Central memory CD8-positive, alpha-beta T cell (primary cell): ENCODE data around the gene C17orf50.

ENCODE experiments used
- ATAC-seq: fragments of 150-1000 bp; cut with Tn5 transposase; replicated peaks from 2 replicates; pipeline ENCODE4 v1.10.0; 2022; ENCODE audit warnings: mild to moderate bottlenecking, moderate FRiP score, moderate number of reproducible peaks; ENCODE audit not compliant: poor library complexity, severe bottlenecking; ENCODE audit errors: extremely low read depth
- DNase-seq, 2 donors: peaks; one replicate each; pipeline ENCODE4 v3.0.0; 2021; ENCODE audit warnings: low spot score in 2 of 2
- H3K27ac Mint-ChIP-seq: one replicate; pipeline ENCODE4 v1.8.0; 2022; ENCODE audit warnings: low read depth, mild to moderate bottlenecking, moderate library complexity, mixed read lengths
- H3K27me3 Mint-ChIP-seq: one replicate; pipeline ENCODE4 v1.8.0; 2022; ENCODE audit warnings: mixed read lengths
- H3K36me3 Mint-ChIP-seq: one replicate; pipeline ENCODE4 v1.8.0; 2022; ENCODE audit warnings: mild to moderate bottlenecking, moderate library complexity, mixed read lengths; ENCODE audit not compliant: insufficient read depth
- H3K4me1 Mint-ChIP-seq: one replicate; pipeline ENCODE4 v1.8.0; 2022; ENCODE audit warnings: mixed read lengths
- H3K4me3 Mint-ChIP-seq: one replicate; pipeline ENCODE4 v1.8.0; 2022; ENCODE audit warnings: mild to moderate bottlenecking, moderate library complexity, mixed read lengths
- H3K9me3 Mint-ChIP-seq: one replicate; pipeline ENCODE4 v1.8.0; 2022; ENCODE audit warnings: mixed read lengths

Gene C17orf50

DNA sequence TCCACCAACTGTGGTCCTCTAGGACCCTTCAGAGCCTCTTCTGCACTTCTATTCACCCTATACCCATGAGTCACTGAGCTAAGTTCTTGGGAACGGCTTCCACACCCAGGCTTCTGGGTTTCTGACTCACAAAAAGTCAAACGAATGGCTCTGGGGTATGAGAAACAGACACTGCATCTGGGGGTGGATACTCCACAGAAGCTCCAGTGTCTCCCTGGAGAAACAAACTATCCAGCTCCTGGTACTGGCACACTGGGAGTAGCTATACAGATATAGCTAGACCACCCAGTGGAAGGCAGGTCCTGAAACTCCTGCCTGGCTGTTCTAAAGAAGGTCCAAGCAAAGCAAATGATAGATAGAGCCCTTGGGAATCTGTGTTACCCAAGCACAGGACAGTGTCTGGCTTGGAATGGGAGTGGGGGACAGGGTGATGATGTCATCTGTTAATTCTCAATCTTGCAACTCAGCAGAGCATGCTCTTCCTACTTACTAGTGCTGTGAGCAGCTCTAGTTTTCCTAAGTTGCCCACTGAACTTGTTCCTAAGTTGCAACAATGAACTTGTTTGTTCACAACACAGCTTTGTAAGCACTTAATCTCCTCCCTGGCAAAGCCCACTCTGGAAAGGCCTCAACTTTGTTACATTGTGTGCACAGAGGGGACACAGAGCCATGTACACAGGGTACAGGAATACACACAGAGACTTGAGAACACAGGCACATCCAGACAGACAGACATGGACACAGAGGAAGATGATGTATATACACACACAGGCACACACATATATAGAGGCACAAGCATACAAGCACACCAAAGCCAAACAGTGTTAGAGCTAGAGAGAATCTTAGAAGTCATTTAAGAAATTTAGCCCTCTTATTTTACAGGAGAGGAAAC is 28.0 kb downstream of the C17orf50 start:
- H3K9me3 Mint-ChIP-seq = no peaks in the 10 kb centered on the region
- ATAC-seq (no peak), DNase-seq (no peak)
- peaks cover 27% of the 10 kb centered on the region for H3K27me3 Mint-ChIP-seq
- no peak overlapping the region for H3K27ac Mint-ChIP-seq
- H3K36me3 Mint-ChIP-seq = peaks cover 2% of the 10 kb centered on the region
- no peaks in the 10 kb centered on the region for H3K4me1 Mint-ChIP-seq
- no peak overlapping the region for H3K4me3 Mint-ChIP-seq

DNA sequence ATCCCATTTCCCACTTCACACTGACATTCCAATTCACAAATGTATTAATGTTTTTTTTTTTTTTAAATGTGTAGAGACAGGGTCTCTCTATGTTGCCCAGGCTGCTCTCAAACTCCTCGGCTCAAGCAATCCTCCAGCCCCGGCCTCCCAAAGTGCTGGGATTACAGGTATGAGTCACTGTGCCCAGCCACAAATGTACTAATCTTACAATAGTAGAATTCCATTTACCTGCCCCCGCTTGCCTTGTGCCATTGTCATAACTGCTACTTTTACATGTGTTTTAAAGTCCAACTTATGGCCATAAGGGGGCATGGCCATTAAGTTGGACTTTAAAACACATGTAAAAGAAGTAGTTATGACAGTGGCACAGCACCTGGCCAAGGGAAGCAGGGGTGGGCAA is 30.2 kb downstream of the C17orf50 start:
- H3K9me3 Mint-ChIP-seq = no peaks in the 10 kb centered on the region

DNA sequence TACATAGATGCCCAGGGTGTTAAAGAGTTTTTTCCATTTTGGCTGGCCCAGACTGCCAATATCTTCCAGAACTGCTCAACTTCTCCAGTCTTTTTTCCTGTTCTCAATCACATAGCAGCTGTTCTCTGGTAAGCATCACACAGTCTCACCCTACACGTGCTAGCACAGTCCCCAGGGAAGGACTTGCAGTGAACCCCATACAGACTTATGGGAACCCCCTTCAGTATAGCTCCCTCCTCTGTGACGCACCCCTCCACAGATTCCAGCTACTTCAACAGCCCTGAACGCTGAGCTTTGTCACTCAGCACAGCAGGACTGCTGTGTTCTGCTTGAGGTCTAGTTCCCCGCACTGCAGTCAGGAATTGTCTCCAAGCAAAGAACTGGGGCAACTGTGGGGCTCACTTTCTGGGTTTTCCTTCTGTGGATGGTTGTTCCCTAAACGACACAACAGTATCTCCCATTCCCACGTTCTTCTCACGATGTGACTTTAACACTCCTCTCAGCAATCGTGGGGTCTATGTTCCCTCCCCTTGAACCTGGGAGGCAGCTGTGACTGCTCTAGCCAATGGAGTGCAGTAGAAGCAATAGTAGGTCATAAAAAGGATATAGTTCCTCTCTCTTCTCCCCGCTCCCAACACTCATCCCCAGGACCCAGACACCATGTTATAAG is 31.1 kb downstream of the C17orf50 start:
- no peak overlapping the region for H3K4me3 Mint-ChIP-seq
- no peaks in the 10 kb centered on the region for H3K36me3 Mint-ChIP-seq
- peaks cover 7% of the 10 kb centered on the region for H3K4me1 Mint-ChIP-seq
- ATAC-seq (no peak), DNase-seq (no peak)
- no peaks in the 10 kb centered on the region for H3K9me3 Mint-ChIP-seq
- peaks cover 47% of the 10 kb centered on the region for H3K27me3 Mint-ChIP-seq
- H3K27ac Mint-ChIP-seq = no peak overlapping the region

More for the DNA sequence above, 30.2 kb downstream of the C17orf50 start:
- Mint-ChIP-seq H3K27ac (no peak overlapping the region), H3K4me3 (no peak overlapping the region), H3K27me3 (peaks cover 42% of the 10 kb centered on the region), H3K4me1 (peaks cover 4% of the 10 kb centered on the region), H3K36me3 (no peaks in the 10 kb centered on the region)
- DNase-seq = no peak
- ATAC-seq = no peak

DNA sequence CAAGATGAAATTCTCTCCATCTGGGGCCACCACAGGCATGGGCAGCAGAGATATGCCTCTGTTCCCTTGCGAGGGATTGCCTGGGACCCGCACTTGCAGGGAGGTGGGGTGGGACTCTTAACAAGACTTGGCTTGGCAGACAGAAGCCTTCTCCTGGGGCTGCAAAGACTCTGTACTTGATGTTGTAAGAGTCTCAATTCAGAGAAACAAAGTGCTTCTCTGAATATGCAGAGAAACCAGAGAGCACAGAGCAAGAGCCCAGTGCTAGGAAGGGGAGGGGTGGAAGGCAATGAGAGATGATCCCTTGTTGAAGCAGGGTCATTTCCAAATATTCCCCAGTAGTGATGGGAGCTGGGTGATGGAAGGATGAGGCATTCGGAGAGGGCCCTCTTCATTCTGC is 32.6 kb downstream of the C17orf50 start:
- H3K4me1 Mint-ChIP-seq = peaks cover 7% of the 10 kb centered on the region
- H3K27me3 Mint-ChIP-seq = peaks cover 61% of the 10 kb centered on the region
- no peaks in the 10 kb centered on the region for H3K9me3 Mint-ChIP-seq
- no peaks in the 10 kb centered on the region for H3K36me3 Mint-ChIP-seq
- DNase-seq (no peak), ATAC-seq (no peak)
- no peak overlapping the region for H3K4me3 Mint-ChIP-seq
- H3K27ac Mint-ChIP-seq = no peak overlapping the region

DNA sequence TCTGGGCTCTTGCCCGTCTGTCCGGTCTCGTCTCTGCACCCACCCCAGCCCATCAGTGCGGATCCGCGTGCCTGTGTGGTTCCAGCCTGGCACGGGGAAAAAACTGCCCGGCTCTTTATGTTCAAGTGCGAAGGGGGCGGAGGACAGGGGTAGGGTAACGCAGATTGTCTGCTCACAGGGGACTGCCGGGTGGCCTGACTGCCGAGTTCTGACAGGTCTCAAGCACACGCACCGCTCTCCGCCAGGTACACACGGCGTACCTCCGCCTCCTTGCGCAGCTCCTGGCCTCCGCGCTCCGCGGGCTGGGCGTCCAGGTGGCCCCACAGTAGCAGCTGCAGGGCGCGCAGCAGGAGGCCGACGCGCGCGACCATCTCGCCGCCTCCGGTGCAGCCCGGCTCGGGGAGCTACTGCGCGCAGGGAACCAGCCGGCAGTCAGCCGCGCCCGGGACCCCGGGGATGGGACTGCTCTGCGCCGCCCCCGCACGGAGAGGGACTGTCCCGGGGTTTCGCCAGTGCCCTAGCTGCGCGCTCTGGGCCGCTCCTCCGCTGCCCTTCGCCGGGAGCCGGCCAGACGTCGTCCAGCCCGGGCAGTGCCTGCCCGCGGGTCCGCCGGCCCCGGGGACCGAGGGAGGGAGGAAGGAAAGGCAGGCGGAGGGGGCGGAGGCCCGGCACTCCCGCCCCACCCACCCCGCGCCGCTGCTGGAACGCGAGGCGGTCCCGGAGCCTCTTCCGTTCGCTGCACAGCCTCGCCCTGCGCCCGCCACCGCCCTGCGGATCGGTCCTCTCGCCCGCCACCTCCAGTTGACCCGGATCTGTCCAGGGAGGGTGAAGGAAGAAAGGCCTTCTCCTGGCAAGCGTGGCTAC is 34.6 kb downstream of the C17orf50 start, which contains the start of gene MMP28:
Gene MMP28, minus strand, starts transcription at position 635 of the 864 bp plus-strand sequence. Its CDS starts 264 bp downstream, at position 371.
- Mint-ChIP-seq H3K4me3 (peak within 1 kb of the TSS; percentile 75), H3K27me3 (peaks cover 68% of the 10 kb centered on the region), H3K4me1 (peaks cover 7% of the 10 kb centered on the region), H3K9me3 (no peaks in the 10 kb centered on the region), H3K36me3 (no peaks in the 10 kb centered on the region), H3K27ac (no peak within 1 kb of the TSS)
- ATAC-seq = peak; percentile 73
- no peak for DNase-seq

DNA sequence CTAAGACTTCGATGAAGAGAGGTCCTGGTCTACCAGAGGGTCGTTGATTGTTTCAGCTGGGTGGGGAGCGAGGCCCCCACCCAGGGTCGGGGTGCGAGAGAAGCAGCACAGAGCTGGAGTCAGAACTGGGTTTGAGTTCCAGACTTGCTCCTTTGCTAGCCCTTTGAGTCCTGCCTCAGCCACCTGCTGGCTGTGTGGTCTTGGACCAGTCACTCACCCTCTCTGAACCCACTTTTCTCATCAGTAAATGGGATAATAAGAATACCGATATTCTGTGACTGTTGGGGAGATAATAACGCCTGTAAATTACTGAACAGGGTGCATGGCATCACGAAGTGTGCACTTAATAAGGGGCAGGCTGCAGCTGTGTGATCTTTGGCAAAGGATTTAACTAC is 35.2 kb downstream of the C17orf50 start:
- ATAC-seq (no peak), DNase-seq (no peak)
- Mint-ChIP-seq H3K9me3 (no peaks in the 10 kb centered on the region), H3K27ac (no peak overlapping the region), H3K27me3 (peaks cover 68% of the 10 kb centered on the region), H3K36me3 (no peaks in the 10 kb centered on the region), H3K4me1 (peaks cover 7% of the 10 kb centered on the region), H3K4me3 (peak overlapping the region; percentile 75)

DNA sequence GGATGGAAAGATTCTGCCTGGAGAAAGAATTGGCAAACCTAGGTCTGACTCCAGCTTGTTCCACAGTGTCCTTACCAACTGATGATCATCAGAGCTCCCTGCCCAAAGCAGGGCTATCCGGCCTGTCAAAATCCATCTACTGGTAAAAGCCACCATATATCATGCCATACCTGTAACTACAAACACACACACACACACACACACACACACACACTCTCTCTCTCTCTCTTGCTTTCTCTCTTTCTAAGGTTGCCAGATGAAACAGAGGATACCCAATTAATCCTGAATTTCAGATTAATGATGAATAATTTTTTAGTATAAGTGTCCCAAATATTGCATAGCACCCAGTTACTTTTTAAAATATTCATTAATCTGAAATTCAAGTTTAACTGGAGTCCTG is 36.3 kb downstream of the C17orf50 start:
- no peaks in the 10 kb centered on the region for H3K9me3 Mint-ChIP-seq
- no peak overlapping the region for H3K4me3 Mint-ChIP-seq
- DNase-seq = no peak
- H3K27me3 Mint-ChIP-seq = peaks cover 59% of the 10 kb centered on the region
- peaks cover 7% of the 10 kb centered on the region for H3K4me1 Mint-ChIP-seq
- H3K36me3 Mint-ChIP-seq = no peaks in the 10 kb centered on the region
- no peak overlapping the region for H3K27ac Mint-ChIP-seq
- ATAC-seq = no peak

DNA sequence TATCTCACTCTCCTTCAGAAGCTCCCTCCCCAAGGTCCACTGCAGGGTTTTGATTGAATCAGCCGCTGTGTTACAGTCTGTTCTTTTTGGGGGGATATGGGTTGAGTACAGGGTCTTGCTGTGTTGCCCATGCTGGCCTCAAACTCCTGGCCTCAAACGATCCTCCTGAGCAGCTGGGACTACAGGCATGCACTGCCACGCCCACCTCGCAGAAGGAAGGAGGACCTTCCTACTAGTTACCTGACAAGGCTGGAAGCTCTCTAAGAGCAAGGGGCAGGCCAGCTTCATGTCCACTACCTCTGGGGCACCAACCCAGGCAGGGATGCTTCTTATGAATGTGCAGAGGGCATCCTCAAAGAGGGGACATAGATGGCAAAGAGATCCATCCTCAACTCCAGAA is 36.7 kb downstream of the C17orf50 start:
- peaks cover 54% of the 10 kb centered on the region for H3K27me3 Mint-ChIP-seq
- ATAC-seq (no peak), DNase-seq (no peak)
- H3K4me1 Mint-ChIP-seq = peaks cover 7% of the 10 kb centered on the region
- H3K9me3 Mint-ChIP-seq = no peaks in the 10 kb centered on the region
- no peak overlapping the region for H3K27ac Mint-ChIP-seq
- H3K4me3 Mint-ChIP-seq = no peak overlapping the region
- no peaks in the 10 kb centered on the region for H3K36me3 Mint-ChIP-seq

DNA sequence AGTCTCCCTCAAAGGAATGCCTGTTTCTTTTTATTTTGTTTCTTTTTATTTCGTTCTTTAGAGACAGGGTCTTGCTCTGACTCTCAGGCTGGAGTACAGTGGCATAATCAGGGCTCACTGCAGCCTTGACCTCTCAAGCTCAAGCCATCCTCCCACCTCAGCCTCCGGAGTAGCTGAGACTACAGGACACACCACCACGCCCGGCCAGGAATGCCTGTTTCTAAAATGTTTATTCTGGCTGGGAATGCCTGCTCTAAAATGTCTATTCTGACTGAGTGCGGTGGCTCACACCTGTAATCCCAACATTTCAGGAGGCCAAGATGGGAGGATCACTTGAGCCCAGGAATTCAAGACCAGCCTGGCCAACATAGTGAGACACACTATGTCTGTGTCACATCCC is 37.2 kb downstream of the C17orf50 start:
- no peak overlapping the region for H3K4me3 Mint-ChIP-seq
- H3K27ac Mint-ChIP-seq = no peak overlapping the region
- peaks cover 49% of the 10 kb centered on the region for H3K27me3 Mint-ChIP-seq
- no peaks in the 10 kb centered on the region for H3K36me3 Mint-ChIP-seq
- DNase-seq (no peak), ATAC-seq (no peak)
- H3K9me3 Mint-ChIP-seq = no peaks in the 10 kb centered on the region
- H3K4me1 Mint-ChIP-seq = peaks cover 7% of the 10 kb centered on the region

DNA sequence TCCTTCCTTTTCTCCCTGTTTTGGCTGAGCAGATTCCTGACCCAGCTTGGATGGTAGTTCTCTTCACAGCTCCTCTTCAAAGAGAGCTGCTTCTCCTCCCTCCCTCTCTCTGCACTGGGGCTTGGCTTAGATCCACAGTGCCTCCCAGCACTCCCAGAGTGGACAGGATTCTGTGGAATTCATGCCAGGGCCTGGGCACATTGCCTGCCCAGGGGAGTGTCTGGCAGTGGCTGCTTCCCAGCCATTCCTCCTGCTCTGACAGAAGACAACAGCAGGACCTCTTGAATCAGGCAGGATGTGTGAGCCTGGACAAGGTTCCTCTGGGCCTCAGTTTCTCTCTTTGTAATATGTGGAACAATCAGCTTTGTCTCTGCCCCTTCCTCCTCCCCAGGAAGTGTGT is 39.3 kb downstream of the C17orf50 start:
- H3K27ac Mint-ChIP-seq = no peak overlapping the region

DNA sequence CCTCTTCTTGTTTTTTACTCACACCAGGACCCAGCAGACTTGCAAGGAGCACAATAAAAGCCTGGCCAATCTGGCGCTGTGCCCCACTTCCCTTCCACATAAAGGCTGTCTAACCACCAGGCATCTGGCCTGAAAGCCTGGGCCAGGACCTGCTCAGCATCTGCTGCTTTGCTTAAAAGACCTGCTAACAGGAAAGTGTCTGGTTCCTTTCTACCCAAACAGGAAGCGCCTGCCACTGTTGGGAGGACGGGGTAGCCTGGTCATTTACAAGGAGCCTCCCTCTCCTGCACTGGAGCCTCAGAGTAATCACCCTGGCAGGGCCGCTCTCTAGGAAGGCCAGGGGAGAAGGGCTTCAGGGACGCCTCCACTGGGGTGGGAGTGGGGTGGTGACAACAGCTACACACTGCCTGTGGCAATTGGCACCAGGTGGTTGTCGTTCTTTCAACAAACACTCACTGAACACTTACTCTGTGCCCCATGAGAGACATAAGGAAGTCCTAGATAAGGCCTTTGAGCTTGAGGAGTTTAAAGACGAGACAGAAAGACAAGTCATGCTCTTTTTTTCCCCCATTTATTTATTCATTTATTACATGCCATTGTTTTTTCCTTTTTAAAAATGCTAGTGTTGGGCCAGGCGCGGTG is 41.0 kb downstream of the C17orf50 start:
- Mint-ChIP-seq H3K4me1 (no peaks in the 10 kb centered on the region), H3K27me3 (peaks cover 20% of the 10 kb centered on the region), H3K9me3 (no peaks in the 10 kb centered on the region), H3K36me3 (no peaks in the 10 kb centered on the region), H3K27ac (no peak overlapping the region), H3K4me3 (no peak overlapping the region)
- DNase-seq = no peak
- ATAC-seq = no peak

More for the DNA sequence above, 39.3 kb downstream of the C17orf50 start:
- ATAC-seq = no peak
- no peak overlapping the region for H3K4me3 Mint-ChIP-seq
- DNase-seq = no peak
- no peaks in the 10 kb centered on the region for H3K36me3 Mint-ChIP-seq
- H3K9me3 Mint-ChIP-seq = no peaks in the 10 kb centered on the region
- H3K27me3 Mint-ChIP-seq = peaks cover 29% of the 10 kb centered on the region
- H3K4me1 Mint-ChIP-seq = peaks cover 7% of the 10 kb centered on the region

DNA sequence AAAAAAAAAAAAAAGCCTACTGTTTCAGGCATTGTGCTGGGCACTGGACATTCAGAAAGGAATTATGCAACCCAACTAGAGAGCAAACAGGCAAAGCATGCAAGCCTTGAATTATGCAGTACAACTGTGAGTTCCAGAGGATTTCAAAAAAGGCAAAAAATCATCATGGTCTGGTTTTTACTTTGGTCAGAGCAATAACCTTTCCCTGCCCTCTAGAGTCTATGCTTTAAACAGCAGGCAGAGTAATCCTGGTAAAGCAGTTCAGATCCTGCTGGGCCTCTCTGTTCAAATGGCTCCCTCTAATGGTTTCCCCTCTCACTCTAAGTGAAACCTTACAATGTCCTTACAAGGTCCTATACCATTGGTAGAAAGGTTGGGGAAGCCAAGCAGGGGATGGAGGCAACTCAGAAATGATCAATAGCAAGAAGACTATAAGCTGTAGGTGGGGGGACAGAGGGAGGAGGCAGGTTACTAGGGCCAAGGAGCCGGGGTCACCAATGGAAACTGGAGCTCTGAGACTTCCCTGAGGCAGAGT is 44.0 kb downstream of the C17orf50 start:
- no peaks in the 10 kb centered on the region for H3K9me3 Mint-ChIP-seq
- H3K36me3 Mint-ChIP-seq = peaks cover 8% of the 10 kb centered on the region
- H3K27ac Mint-ChIP-seq = no peak overlapping the region
- ATAC-seq = peak; percentile 5
- peaks cover 15% of the 10 kb centered on the region for H3K4me1 Mint-ChIP-seq
- H3K4me3 Mint-ChIP-seq = no peak overlapping the region
- H3K27me3 Mint-ChIP-seq = no peaks in the 10 kb centered on the region
- peak in 1 of 2 donors; percentile 23 for DNase-seq
